A549 (cell line): ENCODE measurements around the gene GNAL. TPM values are rescaled to one million over a fixed set of nuclear protein-coding genes. Genes with fewer than 3 reads are reported as not detected.

ENCODE experiments used
- ATAC-seq, 2 experiments: fragments of 200-7000 bp in 1 of 2; fragments of >200 bp in 1 of 2; cut with Nextera tagmentation in 1 of 2; cut with Tn5 transposase in 1 of 2; 3 replicates each; pipeline versions ENCODE4 v1.8.0 to v1.9.1; 2018 to 2020; ENCODE audit warnings: mild to moderate bottlenecking in 1 of 2, moderate library complexity in 1 of 2
- CTCF ChIA-PET: fragments of 300-600 bp; sonication (Branson Sonifier 250); formaldehyde crosslinking; extraction: SDS; loops from one replicate; lab custom pipeline; 2021; ENCODE audit warnings: antibody characterized with exemption, inconsistent platforms; lab: Yijun Ruan, JAX
- POLR2A ChIA-PET: fragments of 350-600 bp; formaldehyde crosslinking; extraction: SDS; loops from one replicate; lab custom pipeline; 2021; ENCODE audit warnings: antibody characterized with exemption, inconsistent platforms; lab: Yijun Ruan, JAX
- DNase-seq, 2 experiments: peaks; one replicate each; pipeline versions ENCODE4 v3.0.0 to v3.0.0-alpha.2; 2011 to 2016; ENCODE audit warnings: low read depth in 1 of 2, low spot score in 1 of 2
- FAIRE-seq: peaks from 2 replicates; lab custom pipeline; 2011; peaks lifted over from hg19 to GRCh38; lab: Jason Lieb, UNC
- H3K27ac ChIP-seq, 2 experiments: fragments of >200 bp; sonication (Bioruptor Twin); formaldehyde crosslinking; 3 replicates each; pipeline ENCODE4 v1.5.1; 2016 to 2017
- H3K4me1 ChIP-seq: fragments of >200 bp; sonication (Bioruptor Twin); formaldehyde crosslinking; 3 replicates; pipeline ENCODE4 v1.6.1; 2016
- H3K4me2 ChIP-seq: fragments of >200 bp; sonication (Bioruptor Twin); formaldehyde crosslinking; 3 replicates; pipeline ENCODE4 v1.6.1; 2016
- H3K4me3 ChIP-seq: fragments of >200 bp; sonication (Bioruptor Twin); formaldehyde crosslinking; 3 replicates; pipeline ENCODE4 v1.5.1; 2016
- H3K9me3 ChIP-seq: fragments of >200 bp; sonication (Bioruptor Twin); formaldehyde crosslinking; 3 replicates; pipeline ENCODE4 v1.6.1; 2016
- CHD2 ChIP-seq: fragments of 150-350 bp; IDR thresholded peaks from 2 replicates; pipeline ENCODE4 v1.6.1; 2014; ENCODE audit warnings: low read length; ENCODE audit not compliant: partially characterized antibody
- CHD4 ChIP-seq: fragments of 200-600 bp; sonication (generic); IDR thresholded peaks from 2 replicates; pipeline ENCODE4 v1.6.1; 2016; ENCODE audit warnings: antibody characterized with exemption, mild to moderate bottlenecking, borderline replicate concordance
- EHMT2 ChIP-seq: fragments of 200-600 bp; sonication (generic); IDR thresholded peaks from 2 replicates; pipeline ENCODE4 v1.6.1; 2016; ENCODE audit warnings: antibody characterized with exemption, low read depth, mild to moderate bottlenecking, moderate library complexity
- EP300 ChIP-seq, 2 experiments: fragments of >200 bp; sonication (Bioruptor Twin); formaldehyde crosslinking; IDR thresholded peaks; 2 replicates in 1 of 2; 3 replicates in 1 of 2; pipeline ENCODE4 v1.6.1; 2016 to 2017
- FOXS1 ChIP-seq: fragments of 250-450 bp; sonication (Bioruptor Pico); IDR thresholded peaks from 2 replicates; pipeline ENCODE4 v1.5.0; 2020; ENCODE audit warnings: mild to moderate bottlenecking, moderate library complexity
- HES2 ChIP-seq: fragments of >200 bp; sonication (Bioruptor Twin); formaldehyde crosslinking; IDR thresholded peaks from 2 replicates; pipeline ENCODE4 v1.6.1; 2016
- HMGXB4 ChIP-seq: fragments of 250-450 bp; sonication (Bioruptor Pico); IDR thresholded peaks from 2 replicates; pipeline ENCODE4 v1.5.0; 2021; ENCODE audit warnings: mild to moderate bottlenecking, moderate library complexity, borderline replicate concordance
- HOXA7 ChIP-seq: fragments of 250-450 bp; sonication (Bioruptor Pico); IDR thresholded peaks from 2 replicates; pipeline ENCODE4 v1.5.0; 2020; ENCODE audit warnings: mild to moderate bottlenecking, moderate library complexity
- HOXB5 ChIP-seq: fragments of 250-450 bp; sonication (Bioruptor Pico); IDR thresholded peaks from 2 replicates; pipeline ENCODE4 v1.5.0; 2020; ENCODE audit warnings: mild to moderate bottlenecking, moderate library complexity
- JUN ChIP-seq, 2 experiments: fragments of >200 bp; sonication (Bioruptor Twin); formaldehyde crosslinking; IDR thresholded peaks; 2 replicates in 1 of 2; 3 replicates in 1 of 2; pipeline ENCODE4 v1.6.1; 2016 to 2017
- KDM5A ChIP-seq: fragments of 200-600 bp; sonication (generic); IDR thresholded peaks from 2 replicates; pipeline ENCODE4 v1.6.1; 2016; ENCODE audit warnings: antibody characterized with exemption, mild to moderate bottlenecking
- MAZ ChIP-seq: fragments of 150-350 bp; IDR thresholded peaks from 2 replicates; pipeline ENCODE4 v1.6.1; 2014; ENCODE audit warnings: antibody characterized with exemption, low read depth, low read length, borderline replicate concordance
- NPAS2 ChIP-seq: fragments of 250-450 bp; sonication (Bioruptor Pico); IDR thresholded peaks from 2 replicates; pipeline ENCODE4 v1.8.0; 2022; ENCODE audit warnings: mild to moderate bottlenecking, moderate library complexity, borderline replicate concordance
- PHF8 ChIP-seq: fragments of 200-600 bp; sonication (generic); IDR thresholded peaks from 2 replicates; pipeline ENCODE4 v1.6.1; 2016; ENCODE audit warnings: low read depth, mild to moderate bottlenecking, antibody characterized with exemption, moderate library complexity, borderline replicate concordance
- POLR2A ChIP-seq: IDR thresholded peaks from 2 replicates; pipeline ENCODE4 v1.6.1; 2012; ENCODE audit warnings: mild to moderate bottlenecking, low read length
- POLR2AphosphoS2 ChIP-seq: conservative IDR thresholded peaks from 2 replicates; pipeline ENCODE4 v1.6.1; 2012; ENCODE audit warnings: low read length, improper control_type of control experiment, inconsistent platforms
- RAD21 ChIP-seq, 2 experiments: fragments of >200 bp in 1 of 2; sonication (Bioruptor Twin) in 1 of 2; formaldehyde crosslinking in 1 of 2; IDR thresholded peaks in 1 of 2; conservative IDR thresholded peaks in 1 of 2; 2 replicates in 1 of 2; 3 replicates in 1 of 2; pipeline ENCODE4 v1.6.1; 2012 to 2018; ENCODE audit warnings: inconsistent platforms in 1 of 2
- RARB ChIP-seq: fragments of 250-450 bp; sonication (Bioruptor Pico); IDR thresholded peaks from 2 replicates; pipeline ENCODE4 v1.8.0; 2021; ENCODE audit warnings: mild to moderate bottlenecking, moderate library complexity
- RCOR1 ChIP-seq: fragments of 150-350 bp; IDR thresholded peaks from 2 replicates; pipeline ENCODE4 v1.6.1; 2014; ENCODE audit warnings: antibody characterized with exemption, low read length, low read depth
- RFX5 ChIP-seq: fragments of 450-650 bp; IDR thresholded peaks from 2 replicates; pipeline ENCODE4 v1.7.1; 2014; ENCODE audit warnings: antibody characterized with exemption, mild to moderate bottlenecking, moderate library complexity
- RNF2 ChIP-seq: fragments of 200-600 bp; sonication (generic); IDR thresholded peaks from 2 replicates; pipeline ENCODE4 v1.6.1; 2016; ENCODE audit warnings: low read depth, mild to moderate bottlenecking, antibody characterized with exemption, moderate library complexity, borderline replicate concordance
- TP53 ChIP-seq: fragments of 250-450 bp; sonication (Bioruptor Pico); IDR thresholded peaks from 2 replicates; pipeline ENCODE4 v1.5.0; 2021; ENCODE audit warnings: mild to moderate bottlenecking, moderate library complexity
- USF2 ChIP-seq: fragments of 450-650 bp; IDR thresholded peaks from 2 replicates; pipeline ENCODE4 v1.6.1; 2014; ENCODE audit warnings: antibody characterized with exemption
- ZNF302 ChIP-seq: fragments of 250-450 bp; sonication (Bioruptor Pico); IDR thresholded peaks from 2 replicates; pipeline ENCODE4 v1.9.0; 2021; ENCODE audit warnings: inconsistent platforms, mild to moderate bottlenecking, moderate library complexity
- ZSCAN20 ChIP-seq: fragments of 250-450 bp; sonication (Bioruptor Pico); IDR thresholded peaks from 2 replicates; pipeline ENCODE4 v1.8.0; 2022; ENCODE audit warnings: mild to moderate bottlenecking, moderate library complexity
- WGBS: methylation state at CpG from one replicate; pipeline ENCODE4 v1.1.6; 2017; ENCODE audit errors: missing lambda C conversion rate; 5-methylcytosine and 5-hydroxymethylcytosine counted together
- polyA plus RNA-seq, 4 experiments: library from polyadenylated mRNA; depleted of rRNA in 3 of 4; stranded (reverse); fragments of >200 nt; fragmentation: RNase III in 1 of 4; extraction: RNeasy Plus Mini Kit Qiagen cat#74134 plus additional on column Dnase treatment in 1 of 4; gene quantifications; 2 replicates in 3 of 4; 3 replicates in 1 of 4; pipeline ENCODE4 v1.2.3, GENCODE V29; 2011 to 2017
- TF ChIP-seq, protein P1 (sequence below): IDR thresholded peaks from 2 replicates; pipeline ENCODE4 v1.6.1; 2012
- TF ChIP-seq, protein P2 (sequence below): fragments of 200-600 bp; sonication (generic); IDR thresholded peaks from 2 replicates; pipeline ENCODE4 v1.6.1; 2016; ENCODE audit warnings: antibody characterized with exemption, mild to moderate bottlenecking, moderate library complexity
- TF ChIP-seq, protein P3 (sequence below): IDR thresholded peaks from 2 replicates; pipeline ENCODE4 v1.6.1; 2012; ENCODE audit warnings: low read depth, borderline replicate concordance
- TF ChIP-seq, protein P4 (sequence below): fragments of >200 bp; sonication (Bioruptor Twin); formaldehyde crosslinking; IDR thresholded peaks from 3 replicates; pipeline ENCODE4 v1.6.1; 2016

Gene GNAL
- polyA plus RNA-seq, 2 of the 4 experiments (the other 2 are of a cell fraction): 5.1 to 12.9 TPM

GRCh38 chr18:11851146-11851805 is 162.2 kb downstream of the GNAL start, which contains the start of gene CHMP1B:
TSS of gene CHMP1B (plus strand) at chr18:11851413. CDS start at chr18:11851512, 99 bp downstream.
- peak; percentile 46 to 95 for DNase-seq
- Histone ChIP-seq H3K4me2 (peak within 1 kb of the TSS; percentile 75), H3K9me3 (no peaks in the 10 kb centered on the region), H3K4me3 (peak within 1 kb of the TSS; percentile 78), H3K4me1 (peaks cover 60% of the 10 kb centered on the region), H3K27ac (peak within 1 kb of the TSS; percentile 91 to 99)
- WGBS: under 1% methylated on average over 31 of the region's 53 CpGs
- no peak for FAIRE-seq
- TF ChIP-seq EP300 (IDR thresholded peaks at IDR 0.05) (no peak), PHF8 (peak; percentile 83), FOXS1 (CRISPR knock-in tag) (no peak), ZSCAN20 (no peak), HMGXB4 (CRISPR knock-in tag) (no peak), HOXA7 (no peak), RFX5 (0 out of 2 replicates have a peak, but pooled peaks have one; percentile 24), NPAS2 (CRISPR knock-in tag) (no peak), JUN (IDR thresholded peaks at IDR 0.05) (peak in 1 of 2 experiments; percentile 80; a peak in 3 of 5 replicates), POLR2A (peak; percentile 74), HES2 (no peak), HOXB5 (CRISPR knock-in tag) (0 out of 2 replicates have a peak, but pooled peaks have one; percentile 10), POLR2AphosphoS2 (0 out of 2 replicates have a peak, but pooled peaks have one; percentile 4), RARB (no peak), EHMT2 (no peak), RCOR1 (no peak), TP53 (CRISPR knock-in tag) (no peak), MAZ (no peak), USF2 (no peak), CHD2 (no peak), KDM5A (peak; percentile 78), RNF2 (no peak), ZNF302 (CRISPR knock-in tag) (no peak), RAD21 (conservative IDR thresholded peaks at IDR 0.05 in 1 of 2, IDR thresholded peaks at IDR 0.05 in 1 of 2) (0 out of 5 replicates have a peak, but pooled peaks of 1 of the 2 experiments have one; percentile 12), CHD4 (no peak)
- TF ChIP-seq, protein P1, sequence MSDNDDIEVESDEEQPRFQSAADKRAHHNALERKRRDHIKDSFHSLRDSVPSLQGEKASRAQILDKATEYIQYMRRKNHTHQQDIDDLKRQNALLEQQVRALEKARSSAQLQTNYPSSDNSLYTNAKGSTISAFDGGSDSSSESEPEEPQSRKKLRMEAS: peak; percentile 80
- TF ChIP-seq, protein P2, sequence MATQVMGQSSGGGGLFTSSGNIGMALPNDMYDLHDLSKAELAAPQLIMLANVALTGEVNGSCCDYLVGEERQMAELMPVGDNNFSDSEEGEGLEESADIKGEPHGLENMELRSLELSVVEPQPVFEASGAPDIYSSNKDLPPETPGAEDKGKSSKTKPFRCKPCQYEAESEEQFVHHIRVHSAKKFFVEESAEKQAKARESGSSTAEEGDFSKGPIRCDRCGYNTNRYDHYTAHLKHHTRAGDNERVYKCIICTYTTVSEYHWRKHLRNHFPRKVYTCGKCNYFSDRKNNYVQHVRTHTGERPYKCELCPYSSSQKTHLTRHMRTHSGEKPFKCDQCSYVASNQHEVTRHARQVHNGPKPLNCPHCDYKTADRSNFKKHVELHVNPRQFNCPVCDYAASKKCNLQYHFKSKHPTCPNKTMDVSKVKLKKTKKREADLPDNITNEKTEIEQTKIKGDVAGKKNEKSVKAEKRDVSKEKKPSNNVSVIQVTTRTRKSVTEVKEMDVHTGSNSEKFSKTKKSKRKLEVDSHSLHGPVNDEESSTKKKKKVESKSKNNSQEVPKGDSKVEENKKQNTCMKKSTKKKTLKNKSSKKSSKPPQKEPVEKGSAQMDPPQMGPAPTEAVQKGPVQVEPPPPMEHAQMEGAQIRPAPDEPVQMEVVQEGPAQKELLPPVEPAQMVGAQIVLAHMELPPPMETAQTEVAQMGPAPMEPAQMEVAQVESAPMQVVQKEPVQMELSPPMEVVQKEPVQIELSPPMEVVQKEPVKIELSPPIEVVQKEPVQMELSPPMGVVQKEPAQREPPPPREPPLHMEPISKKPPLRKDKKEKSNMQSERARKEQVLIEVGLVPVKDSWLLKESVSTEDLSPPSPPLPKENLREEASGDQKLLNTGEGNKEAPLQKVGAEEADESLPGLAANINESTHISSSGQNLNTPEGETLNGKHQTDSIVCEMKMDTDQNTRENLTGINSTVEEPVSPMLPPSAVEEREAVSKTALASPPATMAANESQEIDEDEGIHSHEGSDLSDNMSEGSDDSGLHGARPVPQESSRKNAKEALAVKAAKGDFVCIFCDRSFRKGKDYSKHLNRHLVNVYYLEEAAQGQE: no peak
- TF ChIP-seq, protein P3, sequence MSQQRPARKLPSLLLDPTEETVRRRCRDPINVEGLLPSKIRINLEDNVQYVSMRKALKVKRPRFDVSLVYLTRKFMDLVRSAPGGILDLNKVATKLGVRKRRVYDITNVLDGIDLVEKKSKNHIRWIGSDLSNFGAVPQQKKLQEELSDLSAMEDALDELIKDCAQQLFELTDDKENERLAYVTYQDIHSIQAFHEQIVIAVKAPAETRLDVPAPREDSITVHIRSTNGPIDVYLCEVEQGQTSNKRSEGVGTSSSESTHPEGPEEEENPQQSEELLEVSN: no peak
- TF ChIP-seq, protein P4, sequence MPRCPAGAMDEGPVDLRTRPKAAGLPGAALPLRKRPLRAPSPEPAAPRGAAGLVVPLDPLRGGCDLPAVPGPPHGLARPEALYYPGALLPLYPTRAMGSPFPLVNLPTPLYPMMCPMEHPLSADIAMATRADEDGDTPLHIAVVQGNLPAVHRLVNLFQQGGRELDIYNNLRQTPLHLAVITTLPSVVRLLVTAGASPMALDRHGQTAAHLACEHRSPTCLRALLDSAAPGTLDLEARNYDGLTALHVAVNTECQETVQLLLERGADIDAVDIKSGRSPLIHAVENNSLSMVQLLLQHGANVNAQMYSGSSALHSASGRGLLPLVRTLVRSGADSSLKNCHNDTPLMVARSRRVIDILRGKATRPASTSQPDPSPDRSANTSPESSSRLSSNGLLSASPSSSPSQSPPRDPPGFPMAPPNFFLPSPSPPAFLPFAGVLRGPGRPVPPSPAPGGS: peak; percentile 89; the same call in 2 of the 3 replicates
- peak; percentile 85 to 87 for ATAC-seq
- POLR2A ChIA-PET: interaction anchor here (0.7 kb wide), 1 partner anchor 10 kb away, joined by 3 read pairs; no protein-coding TSS in a partner anchor
- CTCF ChIA-PET: interaction anchor here (1.4 kb wide), 1 partner anchor 118 kb away, joined by 5 read pairs; no protein-coding TSS in a partner anchor
